CD4-positive, CD25-positive, alpha-beta regulatory T cell (primary cell): ENCODE results near the gene EPHB1. TPM values are rescaled to one million over a fixed set of nuclear protein-coding genes. Genes with fewer than 3 reads are reported as not detected.

ENCODE experiments used
- ATAC-seq, 2 donors: fragments of 150-1000 bp; cut with Tn5 transposase; one replicate each; pipeline ENCODE4 v1.10.0; 2021; ENCODE audit warnings: low read depth in 2 of 2, moderate number of reproducible peaks in 2 of 2, moderate library complexity in 1 of 2
- DNase-seq, 3 donors: peaks; one replicate each; pipeline versions ENCODE4 v3.0.0 to v3.0.0-alpha.2; 2012 to 2022; ENCODE audit warnings: mixed read lengths in 1 of 3
- H3K27ac ChIP-seq: one replicate; pipeline ENCODE4 v1.7.0; 2013; ENCODE audit warnings: mild to moderate bottlenecking, low read length; ENCODE audit not compliant: insufficient read depth, poor library complexity, severe bottlenecking
- H3K27me3 ChIP-seq: one replicate; pipeline ENCODE4 v1.7.0; 2013; ENCODE audit warnings: low read length; ENCODE audit not compliant: control insufficient read depth, insufficient read depth
- H3K36me3 ChIP-seq: one replicate; pipeline ENCODE4 v1.7.0; 2013; ENCODE audit warnings: mild to moderate bottlenecking, low read length, moderate library complexity; ENCODE audit not compliant: control insufficient read depth, insufficient read depth
- H3K4me1 ChIP-seq: 2 replicates; pipeline ENCODE4 v1.7.0; 2013; ENCODE audit warnings: mild to moderate bottlenecking, low read length; ENCODE audit not compliant: insufficient read depth, control insufficient read depth, poor library complexity, severe bottlenecking
- H3K4me3 ChIP-seq: one replicate; pipeline ENCODE4 v1.7.0; 2013; ENCODE audit warnings: low read depth, mild to moderate bottlenecking, low read length, moderate library complexity
- H3K9me3 ChIP-seq, 2 experiments: 1 replicate in 1 of 2; 2 replicates in 1 of 2; pipeline ENCODE4 v1.7.0; 2013; ENCODE audit warnings: low read length in 2 of 2, mild to moderate bottlenecking in 1 of 2, moderate library complexity in 1 of 2; ENCODE audit not compliant: control insufficient read depth in 2 of 2
- H3K27ac Mint-ChIP-seq, 3 donors: one replicate each; pipeline ENCODE4 v1.8.0; 2020 to 2022; ENCODE audit warnings: mild to moderate bottlenecking in 3 of 3, mixed read lengths in 3 of 3, moderate library complexity in 2 of 3
- H3K27me3 Mint-ChIP-seq: one replicate; pipeline ENCODE4 v1.8.0; 2022; ENCODE audit warnings: mild to moderate bottlenecking, mixed read lengths
- H3K36me3 Mint-ChIP-seq: one replicate; pipeline ENCODE4 v1.8.0; 2020; ENCODE audit warnings: mixed read lengths
- H3K4me1 Mint-ChIP-seq, 4 donors: one replicate each; pipeline ENCODE4 v1.8.0; 2020 to 2022; ENCODE audit warnings: mixed read lengths in 4 of 4, mild to moderate bottlenecking in 1 of 4
- H3K4me3 Mint-ChIP-seq, 4 donors: one replicate each; pipeline ENCODE4 v1.8.0; 2020 to 2022; ENCODE audit warnings: mild to moderate bottlenecking in 4 of 4, mixed read lengths in 4 of 4, moderate library complexity in 3 of 4
- H3K9me3 Mint-ChIP-seq, 7 donors: one replicate each; pipeline ENCODE4 v1.8.0; 2020 to 2022; ENCODE audit warnings: mixed read lengths in 7 of 7, mild to moderate bottlenecking in 3 of 7, moderate library complexity in 2 of 7
- polyA plus RNA-seq, 4 donors: library from polyadenylated mRNA; unstranded; fragments of 300-500 nt; fragmentation: Illumina TruSeq; gene quantifications; one replicate each; pipeline ENCODE4 v1.2.3, GENCODE V29; 2021
- total RNA-seq: library from RNA; stranded (reverse); gene quantifications from one replicate; pipeline ENCODE4 v1.2.3, GENCODE V29; 2022

The EPHB1 gene
- total and polyA plus RNA-seq, 5 donors from 2014 or later, result 0.32 to 2.1 (median 0.84) TPM

- no peak overlapping the region for H3K4me3 ChIP-seq
- DNase-seq (no peak), ATAC-seq (no peak)
- no peak overlapping the region for H3K27ac ChIP-seq
- no peaks in the 10 kb centered on the region for H3K9me3 ChIP-seq
- H3K36me3 ChIP-seq, result no peaks in the 10 kb centered on the region
- H3K9me3 Mint-ChIP-seq, result peaks cover 0 to 10% (median 2%) of the 10 kb centered on the region in 7 donors
- no peaks in the 10 kb centered on the region for H3K27me3 Mint-ChIP-seq
- no peaks in the 10 kb centered on the region for H3K27me3 ChIP-seq
- no peaks in the 10 kb centered on the region for H3K36me3 Mint-ChIP-seq
- no peak overlapping the region for H3K27ac Mint-ChIP-seq
- no peaks in the 10 kb centered on the region for H3K4me1 Mint-ChIP-seq
- no peaks in the 10 kb centered on the region for H3K4me1 ChIP-seq
- no peak overlapping the region for H3K4me3 Mint-ChIP-seq
These were observed 408.0 kb downstream of the EPHB1 start for GRCh38 chr3:135203026-135203425.

- peaks cover 0 to 3% (median 0%) of the 10 kb centered on the region in 7 donors for H3K9me3 Mint-ChIP-seq
- ATAC-seq (no peak), DNase-seq (no peak)
- H3K27ac ChIP-seq, result no peak overlapping the region
- no peak overlapping the region for H3K4me3 Mint-ChIP-seq
- H3K27me3 ChIP-seq, result no peaks in the 10 kb centered on the region
- H3K36me3 Mint-ChIP-seq, result no peaks in the 10 kb centered on the region
- H3K36me3 ChIP-seq, result no peaks in the 10 kb centered on the region
- H3K4me1 Mint-ChIP-seq, result no peaks in the 10 kb centered on the region
- no peaks in the 10 kb centered on the region for H3K9me3 ChIP-seq
- H3K27ac Mint-ChIP-seq, result no peak overlapping the region
- H3K4me1 ChIP-seq, result no peaks in the 10 kb centered on the region
- H3K4me3 ChIP-seq, result no peak overlapping the region
- H3K27me3 Mint-ChIP-seq, result peaks cover 5% of the 10 kb centered on the region
These were observed 418.2 kb downstream of the EPHB1 start for GRCh38 chr3:135213213-135213612.

- H3K36me3 ChIP-seq, result no peaks in the 10 kb centered on the region
- no peaks in the 10 kb centered on the region for H3K27me3 ChIP-seq
- ATAC-seq, result no peak
- H3K27ac ChIP-seq, result no peak overlapping the region
- Mint-ChIP-seq H3K27me3 (peaks cover 5% of the 10 kb centered on the region), H3K4me3 (no peak overlapping the region), H3K36me3 (no peaks in the 10 kb centered on the region), H3K4me1 (no peaks in the 10 kb centered on the region), H3K9me3 (peaks cover 0 to 2% (median 0%) of the 10 kb centered on the region in 7 donors), H3K27ac (no peak overlapping the region)
- H3K9me3 ChIP-seq, result no peaks in the 10 kb centered on the region
- no peaks in the 10 kb centered on the region for H3K4me1 ChIP-seq
- no peak for DNase-seq
- H3K4me3 ChIP-seq, result no peak overlapping the region
These were observed 418.8 kb downstream of the EPHB1 start for GRCh38 chr3:135213822-135214221.

GRCh38 chr3:135214400-135214799 is 419.3 kb downstream of the EPHB1 start:
- Mint-ChIP-seq H3K4me1 (no peaks in the 10 kb centered on the region), H3K36me3 (no peaks in the 10 kb centered on the region), H3K27me3 (peaks cover 5% of the 10 kb centered on the region), H3K4me3 (no peak overlapping the region), H3K27ac (no peak overlapping the region), H3K9me3 (peaks cover 0 to 2% (median 0%) of the 10 kb centered on the region in 7 donors)
- DNase-seq, result no peak
- H3K36me3 ChIP-seq, result no peaks in the 10 kb centered on the region
- no peak overlapping the region for H3K4me3 ChIP-seq
- H3K27me3 ChIP-seq, result no peaks in the 10 kb centered on the region
- ATAC-seq, result no peak
- H3K27ac ChIP-seq, result no peak overlapping the region
- H3K9me3 ChIP-seq, result no peaks in the 10 kb centered on the region
- no peaks in the 10 kb centered on the region for H3K4me1 ChIP-seq

- Histone ChIP-seq H3K36me3 (no peaks in the 10 kb centered on the region), H3K9me3 (no peaks in the 10 kb centered on the region), H3K27me3 (no peaks in the 10 kb centered on the region), H3K4me3 (no peak overlapping the region), H3K27ac (no peak overlapping the region), H3K4me1 (no peaks in the 10 kb centered on the region)
- Mint-ChIP-seq H3K27me3 (peaks cover 5% of the 10 kb centered on the region), H3K9me3 (peaks cover 0 to 3% (median 0%) of the 10 kb centered on the region in 7 donors), H3K36me3 (no peaks in the 10 kb centered on the region), H3K4me3 (no peak overlapping the region), H3K27ac (no peak overlapping the region), H3K4me1 (no peaks in the 10 kb centered on the region)
- no peak for DNase-seq
- no peak for ATAC-seq
These were observed 420.5 kb downstream of the EPHB1 start for GRCh38 chr3:135215516-135215915.

GRCh38 chr3:135216659-135217058 is 421.6 kb downstream of the EPHB1 start:
- Histone ChIP-seq H3K27me3 (no peaks in the 10 kb centered on the region), H3K4me1 (no peaks in the 10 kb centered on the region), H3K27ac (no peak overlapping the region), H3K36me3 (no peaks in the 10 kb centered on the region), H3K4me3 (no peak overlapping the region), H3K9me3 (no peaks in the 10 kb centered on the region)
- DNase-seq (no peak), ATAC-seq (no peak)
- Mint-ChIP-seq H3K4me1 (no peaks in the 10 kb centered on the region), H3K4me3 (no peak overlapping the region), H3K9me3 (peaks cover 0 to 5% (median 0%) of the 10 kb centered on the region in 7 donors), H3K27me3 (peaks cover 5% of the 10 kb centered on the region), H3K36me3 (no peaks in the 10 kb centered on the region), H3K27ac (no peak overlapping the region)

- Mint-ChIP-seq H3K4me3 (no peak overlapping the region), H3K4me1 (no peaks in the 10 kb centered on the region), H3K36me3 (no peaks in the 10 kb centered on the region), H3K9me3 (peaks cover 0 to 5% (median 0%) of the 10 kb centered on the region in 7 donors), H3K27ac (no peak overlapping the region), H3K27me3 (peaks cover 3% of the 10 kb centered on the region)
- H3K4me3 ChIP-seq, result no peak overlapping the region
- no peaks in the 10 kb centered on the region for H3K27me3 ChIP-seq
- no peak for DNase-seq
- no peak for ATAC-seq
- H3K4me1 ChIP-seq, result no peaks in the 10 kb centered on the region
- H3K27ac ChIP-seq, result no peak overlapping the region
- H3K36me3 ChIP-seq, result no peaks in the 10 kb centered on the region
- H3K9me3 ChIP-seq, result no peaks in the 10 kb centered on the region
These were observed 422.7 kb downstream of the EPHB1 start for GRCh38 chr3:135217730-135218129.

- no peak overlapping the region for H3K4me3 ChIP-seq
- peaks cover 0 to 5% (median 0%) of the 10 kb centered on the region in 7 donors for H3K9me3 Mint-ChIP-seq
- H3K36me3 Mint-ChIP-seq, result no peaks in the 10 kb centered on the region
- no peak for ATAC-seq
- no peak overlapping the region for H3K4me3 Mint-ChIP-seq
- no peaks in the 10 kb centered on the region for H3K36me3 ChIP-seq
- no peaks in the 10 kb centered on the region for H3K27me3 ChIP-seq
- no peak for DNase-seq
- H3K9me3 ChIP-seq, result no peaks in the 10 kb centered on the region
- H3K27ac Mint-ChIP-seq, result peak overlapping the region in 1 of 3 donors; percentile 3
- no peak overlapping the region for H3K27ac ChIP-seq
- H3K4me1 Mint-ChIP-seq, result no peaks in the 10 kb centered on the region
- no peaks in the 10 kb centered on the region for H3K4me1 ChIP-seq
- H3K27me3 Mint-ChIP-seq, result no peaks in the 10 kb centered on the region
These were observed 423.2 kb downstream of the EPHB1 start for GRCh38 chr3:135218304-135218703.
